HG03442 (cell line): Measurements from ENCODE around the gene NACC1.

Experiments used
- ATAC-seq: cut with Tn5 transposase; IDR thresholded peaks from one replicate; pipeline ENCODE4 v1.9.1; 2021; ENCODE audit warnings: mild to moderate bottlenecking, moderate library complexity; ENCODE audit not compliant: unreplicated experiment

The NACC1 gene

GRCh38 chr19:13099073-13099999 is 18.7 kb upstream of the NACC1 start:
- no peak for ATAC-seq

GRCh38 chr19:13100031-13100588 is 18.0 kb upstream of the NACC1 start:
- ATAC-seq = no peak

- ATAC-seq = no peak
These were observed 17.0 kb upstream of the NACC1 start for GRCh38 chr19:13100841-13101589.

- ATAC-seq = no peak
These were observed 16.3 kb upstream of the NACC1 start for GRCh38 chr19:13101590-13102415.

- peak; percentile 3 for ATAC-seq
These were observed 15.7 kb upstream of the NACC1 start for GRCh38 chr19:13102416-13102665.

- peak; percentile 27 for ATAC-seq
These were observed 15.1 kb upstream of the NACC1 start, which contains the start of gene LYL1 for GRCh38 chr19:13102666-13103580. LYL1 (minus strand) TSS chr19:13102858; CDS start chr19:13101171, 1,687 bp downstream.

GRCh38 chr19:13103581-13104359 is 14.3 kb upstream of the NACC1 start:
- no peak for ATAC-seq

- ATAC-seq = peak; percentile 38
These were observed 13.7 kb upstream of the NACC1 start for GRCh38 chr19:13104360-13104847.

- ATAC-seq = no peak
These were observed 13.0 kb upstream of the NACC1 start for GRCh38 chr19:13104848-13105711.

GRCh38 chr19:13109361-13110098 is 8.5 kb upstream of the NACC1 start:
- ATAC-seq = no peak

GRCh38 chr19:13110099-13110610 is 7.9 kb upstream of the NACC1 start:
- ATAC-seq = no peak

- ATAC-seq = no peak
These were observed 5.5 kb upstream of the NACC1 start for GRCh38 chr19:13112555-13112954.

GRCh38 chr19:13115936-13116281 is 2.2 kb upstream of the NACC1 start:
- ATAC-seq = no peak

GRCh38 chr19:13116282-13117175 is 1.5 kb upstream of the NACC1 start, which contains the start of gene TRMT1:
TRMT1 (minus strand) TSS chr19:13116740; CDS start chr19:13116399, 341 bp downstream.
- ATAC-seq = peak; percentile 48

GRCh38 chr19:13117176-13117771 is 790 bp upstream of the NACC1 start:
- peak; percentile 8 for ATAC-seq
